Measurements from ENCODE around the gene SLC9C2.
"Not testable (repeated sequence)": the region's sequence is repeated elsewhere in the genome, so short reads cannot be mapped to it uniquely, and the experiment has no call there.

The SLC9C2 gene

GRCh38 chr1:173596097-173596825 lies 6.6 kb downstream of the SLC9C2 start:
- Histone ChIP-seq H3K79me2 (ENCODE audit: insufficient read depth, low read length) (no peaks in the 10 kb centered on the region), H3K4me3 (ENCODE audit: insufficient read depth, low read length, poor library complexity, severe bottlenecking) (no peak overlapping the region), H2AFZ (ENCODE audit: low read depth, low read length, severe bottlenecking) (no peak overlapping the region), H4K20me1 (ENCODE audit: low read depth, low read length) (no peaks in the 10 kb centered on the region), H3K4me2 (ENCODE audit: low read depth, low read length, poor library complexity, severe bottlenecking) (no peak overlapping the region), H3K27me3 (ENCODE audit: low read length) (no peaks in the 10 kb centered on the region), H3K36me3 (ENCODE audit: low read length) (no peaks in the 10 kb centered on the region), H3F3A (ENCODE audit: insufficient read depth) (no peaks in the 10 kb centered on the region), H3K9ac (ENCODE audit: low read length) (no peak overlapping the region), H3K9me3 (ENCODE audit: insufficient read depth, low read length) (no peaks in the 10 kb centered on the region), H3K27ac (ENCODE audit: low read depth, low read length) (no peak overlapping the region), H3K9me2 (replicated peaks; ENCODE audit: insufficient read depth, low read length) (no peaks in the 10 kb centered on the region)
- TF ChIP-seq EZH2phosphoT487 (conservative IDR thresholded peaks at IDR 0.05; ENCODE audit: low read length) (no peak), CTCF (IDR thresholded peaks at IDR 0.05; ENCODE audit: insufficient read depth, low read length, poor library complexity, severe bottlenecking) (no peak)

GRCh38 chr1:173591138-173591537 lies 11.7 kb downstream of the SLC9C2 start:
- H3K9me3 ChIP-seq (ENCODE audit: insufficient read depth, low read length); H3K4me2 ChIP-seq (ENCODE audit: low read depth, low read length, poor library complexity, severe bottlenecking); H3K9me2 ChIP-seq (replicated peaks; ENCODE audit: insufficient read depth, low read length); H4K20me1 ChIP-seq (ENCODE audit: low read depth, low read length); H3K27me3 ChIP-seq (ENCODE audit: low read length); H3K27ac ChIP-seq (ENCODE audit: low read depth, low read length); H3K9ac ChIP-seq (ENCODE audit: low read length); H3K36me3 ChIP-seq (ENCODE audit: low read length); H2AFZ ChIP-seq (ENCODE audit: low read depth, low read length, severe bottlenecking); H3F3A ChIP-seq (ENCODE audit: insufficient read depth); H3K4me3 ChIP-seq (ENCODE audit: insufficient read depth, low read length, poor library complexity, severe bottlenecking); H3K79me2 ChIP-seq (ENCODE audit: insufficient read depth, low read length): not testable (repeated sequence)

GRCh38 chr1:173590557-173590956 lies 12.3 kb downstream of the SLC9C2 start:
- H4K20me1 ChIP-seq (ENCODE audit: low read depth, low read length) = no peaks in the 10 kb centered on the region
- H3K4me2 ChIP-seq (ENCODE audit: low read depth, low read length, poor library complexity, severe bottlenecking) = no peak overlapping the region
- no peaks in the 10 kb centered on the region for H3F3A ChIP-seq (ENCODE audit: insufficient read depth)
- TF ChIP-seq CTCF (IDR thresholded peaks at IDR 0.05; ENCODE audit: insufficient read depth, low read length, poor library complexity, severe bottlenecking) = no peak
- TF ChIP-seq EZH2phosphoT487 (conservative IDR thresholded peaks at IDR 0.05; ENCODE audit: low read length) = no peak
- H3K36me3 ChIP-seq (ENCODE audit: low read length) = no peaks in the 10 kb centered on the region
- no peak overlapping the region for H3K9ac ChIP-seq (ENCODE audit: low read length)
- no peaks in the 10 kb centered on the region for H3K9me3 ChIP-seq (ENCODE audit: insufficient read depth, low read length)
- H2AFZ ChIP-seq (ENCODE audit: low read depth, low read length, severe bottlenecking) = no peak overlapping the region
- H3K27ac ChIP-seq (ENCODE audit: low read depth, low read length) = no peak overlapping the region
- H3K79me2 ChIP-seq (ENCODE audit: insufficient read depth, low read length) = no peaks in the 10 kb centered on the region
- no peak overlapping the region for H3K4me3 ChIP-seq (ENCODE audit: insufficient read depth, low read length, poor library complexity, severe bottlenecking)
- H3K27me3 ChIP-seq (ENCODE audit: low read length) = no peaks in the 10 kb centered on the region
- no peaks in the 10 kb centered on the region for H3K9me2 ChIP-seq (replicated peaks; ENCODE audit: insufficient read depth, low read length)

- no peak overlapping the region for H3K27ac ChIP-seq (ENCODE audit: low read depth, low read length)
Observed at GRCh38 chr1:173581383-173582079, 21.3 kb downstream of the SLC9C2 start.

More at GRCh38 chr1:173581383-173582079, 21.3 kb downstream of the SLC9C2 start:
- Histone ChIP-seq H3K9me3 (ENCODE audit: insufficient read depth, low read length) (no peaks in the 10 kb centered on the region), H3F3A (ENCODE audit: insufficient read depth) (no peaks in the 10 kb centered on the region), H3K4me2 (ENCODE audit: low read depth, low read length, poor library complexity, severe bottlenecking) (no peak overlapping the region), H4K20me1 (ENCODE audit: low read depth, low read length) (no peaks in the 10 kb centered on the region), H3K27me3 (ENCODE audit: low read length) (no peaks in the 10 kb centered on the region), H3K4me3 (ENCODE audit: insufficient read depth, low read length, poor library complexity, severe bottlenecking) (no peak overlapping the region), H3K36me3 (ENCODE audit: low read length) (no peaks in the 10 kb centered on the region), H3K9me2 (replicated peaks; ENCODE audit: insufficient read depth, low read length) (no peaks in the 10 kb centered on the region), H3K9ac (ENCODE audit: low read length) (no peak overlapping the region), H2AFZ (ENCODE audit: low read depth, low read length, severe bottlenecking) (no peak overlapping the region), H3K79me2 (ENCODE audit: insufficient read depth, low read length) (no peaks in the 10 kb centered on the region)
- no peak for TF ChIP-seq CTCF (IDR thresholded peaks at IDR 0.05; ENCODE audit: insufficient read depth, low read length, poor library complexity, severe bottlenecking)
- TF ChIP-seq EZH2phosphoT487 (conservative IDR thresholded peaks at IDR 0.05; ENCODE audit: low read length) = no peak
